Measurements from ENCODE around the gene TM9SF1. TPM values are rescaled to one million over a fixed set of nuclear protein-coding genes. Genes with fewer than 3 reads are reported as not detected.

TM9SF1 gene
- total and polyA plus RNA-seq, 9 of the 15 experiments (the other 6 are each of a cell fraction or from before 2014, with no cell fraction given): 5.3 to 20.3 (median 11.8) TPM

GRCh38 chr14:24232121-24232644 is 36.9 kb upstream of the TM9SF1 start, which contains the start of gene NEDD8:
NEDD8 (minus strand) TSS chr14:24232367; CDS start chr14:24232267, 100 bp downstream.
- CTCF ChIA-PET (ENCODE audit: low intra/inter-chr PET ratio): no interaction called here
- FAIRE-seq: no peak
- TF ChIP-seq MCM3 (IDR thresholded peaks at IDR 0.05) (no peak), ZBTB43 (CRISPR knock-in tag; IDR thresholded peaks at IDR 0.05) (no peak), CHD7 (IDR thresholded peaks at IDR 0.05; ENCODE audit: low read depth, low read length) (no peak), ZNF165 (CRISPR knock-in tag; IDR thresholded peaks at IDR 0.05; ENCODE audit: borderline replicate concordance) (no peak), ZNF398 (CRISPR knock-in tag; IDR thresholded peaks at IDR 0.05) (no peak)

More at GRCh38 chr14:24232121-24232644, 36.9 kb upstream of the TM9SF1 start, which contains the start of gene NEDD8:
- no peaks in the 10 kb centered on the region for H3K9me1 ChIP-seq (ENCODE audit: control insufficient read depth, insufficient read depth, low read length)
- peak within 1 kb of the TSS; percentile 99 for H2AFZ ChIP-seq (ENCODE audit: low read depth, low read length)
- DNase-seq (ENCODE audit: extremely low read depth in 1 of 4, low spot score in 3 of 4) (peak; percentile 78 to 86 (median 81)), ATAC-seq (peak; percentile 88)
- in situ Hi-C loops (cut with MboI) (no loop called here), intact Hi-C loops (cut with micrococcal nuclease) (loop anchor here (2.0 kb wide), 1 partner anchor 15 kb away; the partner anchor contains the start of gene MDP1)
- WGBS (ENCODE audit: insufficient coverage, low coverage, missing lambda C conversion rate): 1% methylated on average over 12 of the region's 30 CpGs
- H3K4me1 ChIP-seq (replicated peaks in 1 of 2; ENCODE audit: control insufficient read depth in 2 of 2, insufficient read depth in 2 of 2, low read length in 2 of 2): peaks cover 6 to 15% of the 10 kb centered on the region in 2 experiments
- H3K4me3 ChIP-seq: peak within 1 kb of the TSS; percentile 54
- peaks cover 39% of the 10 kb centered on the region for H3K79me2 ChIP-seq (ENCODE audit: control insufficient read depth, insufficient read depth, low read length)
- peak within 1 kb of the TSS; percentile 98 for H3K4me2 ChIP-seq (ENCODE audit: insufficient read depth, low read length)
- no peaks in the 10 kb centered on the region for H3K27me3 ChIP-seq (ENCODE audit: control insufficient read depth in 2 of 2, insufficient read depth in 2 of 2, low read length in 2 of 2)
- H4K20me1 ChIP-seq (replicated peaks; ENCODE audit: control insufficient read depth, insufficient read depth, low read length): no peaks in the 10 kb centered on the region
- no peaks in the 10 kb centered on the region for H3K9me3 ChIP-seq (replicated peaks; ENCODE audit: control insufficient read depth, insufficient read depth, low read depth, low read length)
- peak within 1 kb of the TSS; percentile 89 for H3K27ac ChIP-seq (ENCODE audit: extremely low read depth, low read depth, low read length)
- H3K9ac ChIP-seq (ENCODE audit: insufficient read depth in 1 of 2, low read depth in 2 of 2, low read length in 2 of 2): peak within 1 kb of the TSS; percentile 72 to 94
- POLR2A ChIA-PET: no interaction called here
- BruUV-seq (replicated peaks): no TSS peak
- peaks cover 33% of the 10 kb centered on the region for H3K36me3 ChIP-seq (ENCODE audit: control insufficient read depth, insufficient read depth, low read length)
